C4-2B (cell line): Measurements from ENCODE around the gene GSTT2.
"Not testable (repeated sequence)": the region's sequence is repeated elsewhere in the genome, so short reads cannot be mapped to it uniquely, and the experiment has no call there.

ENCODE experiments used
- ZFX ChIP-seq: fragments of 450-650 bp; IDR thresholded peaks from 2 replicates; pipeline ENCODE4 v1.6.1; 2017
- TF ChIP-seq, protein P1 (sequence below): fragments of 450-650 bp; conservative IDR thresholded peaks from 2 replicates; pipeline ENCODE4 v1.5.1; 2017; ENCODE audit warnings: mild to moderate bottlenecking

DNA sequence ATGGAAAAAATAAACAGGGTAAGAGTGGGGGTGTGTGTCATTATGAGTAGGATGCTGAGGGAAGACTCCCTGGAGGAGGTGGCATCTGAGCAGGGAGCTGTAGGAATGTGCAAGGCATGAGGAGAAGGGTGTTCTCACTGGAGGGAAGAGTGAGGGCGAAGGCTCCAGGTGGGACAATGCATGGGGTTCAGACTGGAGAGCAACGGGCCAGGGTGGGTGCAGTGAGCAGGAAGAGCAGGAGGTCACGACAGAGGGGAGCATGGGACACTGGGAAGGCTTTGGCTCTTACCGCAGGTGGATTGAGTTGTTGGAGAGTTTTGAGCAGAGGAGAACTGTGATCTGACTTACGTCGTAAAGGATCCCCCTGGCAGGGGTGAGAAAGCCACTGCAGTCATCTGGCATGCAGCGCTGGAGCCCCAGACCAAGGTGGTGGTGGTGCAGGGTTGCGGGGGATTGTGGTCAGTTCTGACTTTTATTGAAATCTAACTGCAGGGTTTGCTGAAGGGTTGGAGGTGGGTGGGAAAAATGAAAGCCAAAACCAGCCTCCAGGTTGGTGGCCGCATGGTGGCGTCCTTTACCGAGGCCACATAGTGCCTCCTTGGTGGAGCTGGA lies 27.0 kb upstream of the GSTT2 start:
- TF ChIP-seq, protein P1, sequence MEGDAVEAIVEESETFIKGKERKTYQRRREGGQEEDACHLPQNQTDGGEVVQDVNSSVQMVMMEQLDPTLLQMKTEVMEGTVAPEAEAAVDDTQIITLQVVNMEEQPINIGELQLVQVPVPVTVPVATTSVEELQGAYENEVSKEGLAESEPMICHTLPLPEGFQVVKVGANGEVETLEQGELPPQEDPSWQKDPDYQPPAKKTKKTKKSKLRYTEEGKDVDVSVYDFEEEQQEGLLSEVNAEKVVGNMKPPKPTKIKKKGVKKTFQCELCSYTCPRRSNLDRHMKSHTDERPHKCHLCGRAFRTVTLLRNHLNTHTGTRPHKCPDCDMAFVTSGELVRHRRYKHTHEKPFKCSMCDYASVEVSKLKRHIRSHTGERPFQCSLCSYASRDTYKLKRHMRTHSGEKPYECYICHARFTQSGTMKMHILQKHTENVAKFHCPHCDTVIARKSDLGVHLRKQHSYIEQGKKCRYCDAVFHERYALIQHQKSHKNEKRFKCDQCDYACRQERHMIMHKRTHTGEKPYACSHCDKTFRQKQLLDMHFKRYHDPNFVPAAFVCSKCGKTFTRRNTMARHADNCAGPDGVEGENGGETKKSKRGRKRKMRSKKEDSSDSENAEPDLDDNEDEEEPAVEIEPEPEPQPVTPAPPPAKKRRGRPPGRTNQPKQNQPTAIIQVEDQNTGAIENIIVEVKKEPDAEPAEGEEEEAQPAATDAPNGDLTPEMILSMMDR, result not testable (repeated sequence)
- not testable (repeated sequence) for TF ChIP-seq ZFX
